ENCODE measurements around the gene STARD10.

The STARD10 gene

DNA sequence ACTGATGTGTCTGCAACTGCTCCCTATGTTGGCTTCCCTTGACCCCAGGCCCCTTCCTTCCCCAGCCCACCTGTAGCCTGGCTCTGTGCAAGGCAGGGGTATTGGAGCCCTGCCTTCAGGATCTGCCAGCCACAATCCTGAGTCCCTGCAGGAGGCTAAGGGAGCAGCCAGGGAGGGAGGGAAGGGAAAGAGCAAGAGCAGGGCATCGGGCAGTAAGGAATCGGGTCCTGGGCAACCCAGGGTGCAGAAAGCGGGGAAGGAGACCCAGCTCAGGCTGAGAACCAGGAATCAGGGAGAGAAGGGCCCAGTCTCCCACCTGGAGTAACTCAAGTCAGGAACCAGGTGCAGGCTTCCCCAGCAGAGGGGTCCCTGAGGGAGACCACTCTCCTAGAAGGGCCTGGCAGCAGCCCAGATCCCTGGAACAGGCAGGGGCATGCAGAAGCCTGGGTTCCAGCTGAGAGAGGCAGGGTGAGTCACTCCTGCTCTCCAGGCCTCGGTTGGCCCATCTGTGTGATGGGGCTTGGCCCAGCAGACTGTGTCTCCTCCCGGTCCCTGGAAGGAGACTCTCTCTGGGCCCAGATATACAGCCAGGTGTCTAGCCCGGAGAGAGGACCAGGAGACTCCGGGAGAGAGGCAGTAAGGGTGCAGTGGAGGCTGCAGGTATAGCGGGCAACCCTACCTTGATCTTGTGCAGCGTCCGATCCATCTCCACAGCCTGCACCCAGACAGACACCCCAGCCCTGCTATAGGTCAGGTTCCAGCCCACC lies 13.4 kb downstream of the STARD10 start:
- DNase-seq (ENCODE audit: low spot score) = no peak

DNA sequence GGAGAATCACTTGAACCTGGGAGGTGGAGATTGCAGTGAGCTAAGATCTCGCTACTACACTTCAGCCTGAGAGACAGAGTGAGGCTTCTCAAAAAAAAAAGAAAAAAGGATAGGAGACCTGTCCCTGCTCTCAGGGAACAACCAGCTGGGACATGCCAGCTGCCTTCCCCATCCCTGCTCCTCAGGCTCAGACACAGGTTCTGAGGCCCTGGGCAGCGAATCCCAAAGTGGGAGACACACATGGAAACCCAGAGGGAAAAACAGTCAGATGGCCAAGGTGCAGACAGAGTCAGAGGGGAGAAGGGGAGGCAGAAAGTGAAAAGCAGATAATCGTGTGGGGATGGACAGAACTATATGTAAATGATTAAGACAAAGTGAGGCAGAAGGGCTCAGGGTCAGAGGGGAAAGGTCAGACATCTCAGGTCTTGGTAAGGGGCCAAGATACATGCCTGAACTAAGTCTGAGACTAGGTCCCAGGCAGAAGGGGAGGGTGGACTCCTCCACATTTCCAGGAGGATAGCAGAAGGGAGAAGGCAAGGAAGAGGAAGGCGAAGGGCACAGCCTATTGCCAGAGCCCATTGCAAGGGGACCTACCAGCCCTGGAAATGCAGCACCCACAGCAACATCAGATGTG lies 14.2 kb downstream of the STARD10 start:
- DNase-seq (ENCODE audit: low spot score) = no peak

DNA sequence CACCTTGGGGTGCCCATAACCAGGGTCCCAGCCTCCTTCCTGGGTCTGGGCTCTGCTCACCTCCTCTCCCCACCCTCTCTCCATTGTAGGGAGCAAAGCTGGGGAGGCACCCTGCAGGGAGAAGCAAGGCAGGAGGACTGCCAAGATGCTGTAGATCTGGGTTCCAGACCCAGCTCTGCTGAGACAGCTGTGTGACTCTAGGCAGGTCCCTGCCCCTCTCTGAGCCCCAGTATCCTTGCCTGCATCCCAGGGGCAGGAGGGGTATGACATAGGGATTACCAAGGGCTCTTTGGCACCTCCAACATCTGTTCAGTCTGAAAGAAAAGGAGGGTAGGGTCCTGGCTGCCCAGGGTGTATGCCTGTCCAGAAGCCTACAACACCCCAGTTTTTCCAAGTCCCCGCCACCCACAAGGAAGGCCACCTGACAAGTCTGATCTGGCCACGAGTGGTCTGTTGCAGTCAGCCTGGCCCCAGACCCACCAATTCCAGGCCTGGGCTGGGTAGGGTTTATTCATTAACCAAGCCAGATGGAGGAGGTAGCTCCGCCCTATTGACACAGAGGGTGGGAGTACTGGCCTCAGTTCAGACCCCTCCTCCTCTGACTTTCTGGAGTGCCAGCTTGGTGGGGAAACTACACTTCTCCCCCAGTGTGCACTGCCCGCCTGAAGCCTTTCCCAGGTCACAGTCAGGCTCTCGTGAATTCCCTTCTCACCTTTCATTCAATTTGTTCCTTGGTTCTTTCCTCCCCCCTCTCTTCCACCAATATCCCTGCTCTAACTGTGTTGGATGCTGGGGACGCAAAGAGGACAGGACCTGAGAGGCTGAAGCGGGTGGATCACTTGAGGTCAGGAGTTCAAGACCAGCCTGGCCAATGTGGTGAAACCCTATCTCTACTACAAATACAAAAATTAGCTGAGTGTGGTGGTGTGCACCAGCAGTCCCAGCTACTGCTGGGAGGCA lies 15.0 kb downstream of the STARD10 start:
- no peak for DNase-seq (ENCODE audit: low spot score)

DNA sequence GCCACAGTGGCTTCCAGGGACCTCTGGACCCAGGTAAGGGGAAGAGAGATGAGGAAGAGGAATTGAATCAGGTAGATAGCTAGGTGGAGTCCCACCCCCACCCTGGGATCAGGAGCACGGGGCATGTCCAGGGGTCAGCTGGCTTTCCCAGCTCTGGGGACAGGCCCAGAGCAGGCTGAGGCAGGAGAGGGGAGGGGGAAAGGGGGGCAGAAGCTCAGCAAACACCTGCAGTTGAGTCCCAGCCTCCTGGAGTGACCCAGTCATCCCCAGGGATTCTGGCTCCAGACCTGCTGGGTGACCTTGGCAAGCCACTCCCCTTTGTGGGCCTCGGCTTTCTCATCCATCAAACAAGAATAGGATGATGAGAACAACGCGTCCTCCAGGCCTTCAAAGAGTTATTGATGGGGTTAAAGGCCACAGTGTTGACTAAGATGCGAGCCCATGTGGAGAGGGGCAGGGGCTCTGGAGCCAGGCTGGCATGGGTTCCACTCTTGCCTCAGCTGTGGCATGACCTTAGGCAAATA lies 16.0 kb downstream of the STARD10 start:
- no peak for DNase-seq (ENCODE audit: low spot score)

DNA sequence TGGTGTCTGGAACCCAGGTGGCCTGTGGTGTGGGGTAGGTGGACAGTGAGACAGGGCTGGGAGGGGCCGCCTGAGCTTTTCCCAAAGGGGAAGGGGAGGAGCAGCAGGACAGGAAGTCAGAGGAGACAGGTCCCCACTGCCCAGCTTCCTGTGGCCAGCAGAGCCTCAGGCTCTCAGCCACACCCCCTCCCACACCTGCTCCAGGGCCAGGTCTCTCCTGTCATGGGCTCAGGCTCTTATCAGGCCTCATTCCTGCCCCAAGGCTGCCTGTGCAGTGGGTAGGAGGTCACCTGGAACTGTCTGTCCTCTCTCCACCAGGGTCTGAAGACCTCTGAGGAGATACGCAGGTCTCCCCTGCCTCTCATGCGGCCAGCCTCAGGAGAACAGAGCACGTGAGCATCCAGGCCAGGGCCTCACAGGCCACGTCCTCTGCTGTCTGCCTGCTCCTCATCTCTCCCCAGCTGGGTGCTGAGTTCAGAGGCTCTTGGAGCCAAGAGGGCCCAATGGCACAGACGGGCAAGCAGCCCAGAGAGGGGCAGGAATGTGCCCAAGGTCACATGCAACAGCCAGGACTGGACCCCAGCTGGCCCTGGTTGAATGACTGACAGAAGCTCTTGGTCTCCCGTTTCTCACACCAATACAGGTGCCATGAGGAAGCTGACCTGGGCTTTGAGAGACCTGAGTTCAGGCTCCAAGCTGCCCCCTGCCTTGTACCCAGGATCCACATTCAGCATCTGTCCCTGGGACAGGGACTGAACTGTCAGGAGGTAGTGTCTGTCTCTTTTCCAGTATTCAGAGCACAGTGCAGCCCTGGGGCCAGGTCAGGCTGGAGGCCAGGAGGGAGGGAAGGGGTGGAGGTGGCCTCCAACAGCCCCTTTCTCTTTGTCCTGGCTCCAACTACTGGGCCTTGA lies 16.7 kb downstream of the STARD10 start:
- DNase-seq (ENCODE audit: low spot score) = no peak

DNA sequence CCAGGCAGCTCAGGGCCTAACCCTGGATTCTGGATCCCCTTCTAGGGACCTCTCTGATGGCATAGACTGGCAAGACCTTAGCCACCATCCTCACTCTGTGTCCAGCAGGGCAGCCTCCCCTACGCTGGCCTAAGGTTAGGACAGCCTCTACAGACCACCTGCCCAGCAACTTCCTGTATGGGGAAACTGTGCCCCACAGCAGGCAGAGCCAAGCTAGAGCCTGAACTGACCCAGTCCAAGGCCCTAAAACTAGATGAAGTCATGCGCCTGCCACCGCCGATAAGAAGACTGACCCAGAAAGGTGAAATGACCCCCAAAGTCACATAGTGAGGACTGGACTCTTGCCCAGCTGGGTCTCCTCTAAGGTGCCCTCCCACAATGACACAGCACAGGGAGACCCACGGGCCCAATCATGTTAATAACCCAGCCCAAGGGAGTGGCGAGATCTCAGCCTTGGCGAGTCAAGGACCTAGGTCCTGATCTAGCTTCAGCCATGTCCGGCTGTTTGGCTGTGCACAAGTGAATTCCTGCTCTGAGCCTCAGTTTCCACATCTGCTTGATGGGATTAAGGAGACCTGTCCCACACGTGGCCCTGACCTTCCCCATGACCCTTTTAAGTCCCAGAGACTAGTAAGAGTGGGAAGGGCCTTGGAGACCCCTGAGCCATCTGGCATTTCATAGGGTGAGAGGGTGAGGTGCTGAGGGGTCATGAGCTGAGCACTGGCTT lies 17.6 kb downstream of the STARD10 start:
- DNase-seq (ENCODE audit: low spot score) = no peak

DNA sequence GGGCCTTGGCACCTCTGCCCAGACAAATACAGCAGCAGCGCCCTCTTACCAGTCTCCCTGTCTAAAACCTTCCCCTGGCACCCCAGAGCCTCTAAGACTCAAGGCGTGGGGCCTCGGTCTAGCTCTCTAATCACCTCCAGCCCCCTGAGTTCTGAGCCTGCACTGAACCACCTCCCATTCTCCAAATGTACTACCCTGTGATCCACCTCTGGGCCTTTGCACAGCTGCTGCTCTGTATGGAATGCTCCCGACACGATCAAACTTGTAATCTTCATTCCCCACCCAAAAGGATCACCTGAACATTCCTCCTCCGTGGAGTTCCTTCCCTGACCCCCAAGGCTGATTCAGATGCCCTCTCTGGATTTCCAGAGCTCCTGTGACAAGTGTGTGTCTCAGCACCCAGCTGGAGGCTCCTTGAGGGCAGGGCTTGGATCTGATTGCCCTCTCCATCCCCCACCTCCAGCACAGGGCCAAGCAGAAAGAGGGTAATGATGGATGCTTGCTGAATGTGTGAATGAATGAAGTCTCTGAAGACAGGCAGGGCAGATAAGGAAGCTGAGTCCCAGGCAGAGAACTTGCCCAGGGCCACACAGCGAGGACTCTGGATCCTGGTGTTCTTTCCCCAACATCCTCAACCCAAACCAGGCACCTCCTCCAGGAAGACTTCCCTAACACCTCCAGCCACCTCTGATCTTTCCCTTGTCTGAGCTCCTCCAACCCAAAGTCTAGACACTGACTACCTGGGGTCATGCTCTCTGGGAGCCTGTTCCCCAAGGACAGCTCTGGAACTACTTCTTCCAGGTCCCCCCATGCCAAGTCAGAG lies 18.3 kb downstream of the STARD10 start:
- DNase-seq (ENCODE audit: low spot score) = no peak

DNA sequence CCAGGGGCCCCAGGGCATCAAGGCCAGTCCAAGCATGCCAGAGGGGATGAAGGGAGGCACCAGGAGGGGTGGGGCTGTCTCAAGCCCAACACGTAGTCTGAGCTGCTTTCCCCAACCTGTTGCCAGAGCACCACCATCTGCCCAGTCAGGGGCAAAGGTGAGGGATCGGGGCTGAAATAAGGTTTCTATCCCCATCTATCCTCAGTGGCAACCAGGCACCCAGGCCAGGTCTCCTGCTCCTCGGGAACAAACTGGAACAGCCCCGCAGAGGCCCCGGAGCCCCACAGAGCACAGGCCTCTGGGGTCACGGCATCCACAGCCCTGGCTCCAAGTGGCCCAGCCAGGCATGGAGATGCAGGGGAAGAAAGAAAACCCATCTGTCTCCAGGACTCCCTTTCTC lies 19.3 kb downstream of the STARD10 start:
- no peak for DNase-seq (ENCODE audit: low spot score)

DNA sequence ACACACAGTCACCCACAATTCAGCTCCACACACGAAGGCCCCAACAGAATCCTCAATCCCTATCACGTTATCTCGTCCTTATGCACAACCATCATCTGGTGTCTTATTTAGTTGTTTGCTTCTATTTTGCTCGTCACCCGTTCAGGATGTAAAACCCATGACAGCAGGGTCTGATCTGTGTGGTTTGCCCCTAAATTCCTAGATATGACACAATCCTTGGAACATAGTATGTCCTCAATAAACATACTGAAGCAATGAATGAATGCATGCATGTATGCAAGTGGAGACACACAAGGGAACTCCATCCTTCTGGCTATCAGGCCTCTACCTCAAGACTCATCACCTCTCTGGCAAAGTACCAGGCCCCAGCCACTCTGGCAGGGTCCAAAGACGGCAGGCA lies 20.2 kb downstream of the STARD10 start:
- no peak for DNase-seq (ENCODE audit: low spot score)

DNA sequence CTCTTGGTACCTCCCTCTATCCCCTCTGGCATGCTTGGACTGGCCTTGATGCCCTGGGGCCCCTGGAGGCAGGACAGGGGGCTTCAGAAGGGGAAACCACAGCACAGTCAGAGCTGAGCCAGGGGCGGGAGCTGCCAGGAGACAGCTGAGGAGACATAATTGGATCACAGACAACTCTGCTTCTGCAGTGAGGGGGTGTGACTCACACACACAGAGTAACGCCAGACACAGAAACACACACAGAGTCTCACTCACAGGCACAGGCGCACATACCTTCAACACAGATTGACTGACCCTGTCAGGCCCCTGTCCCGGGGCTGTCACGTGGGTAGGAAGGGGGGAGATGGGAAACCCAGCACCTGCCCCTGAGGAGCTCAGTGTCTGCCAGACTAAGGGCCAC lies 20.6 kb downstream of the STARD10 start:
- no peak for DNase-seq (ENCODE audit: low spot score)

DNA sequence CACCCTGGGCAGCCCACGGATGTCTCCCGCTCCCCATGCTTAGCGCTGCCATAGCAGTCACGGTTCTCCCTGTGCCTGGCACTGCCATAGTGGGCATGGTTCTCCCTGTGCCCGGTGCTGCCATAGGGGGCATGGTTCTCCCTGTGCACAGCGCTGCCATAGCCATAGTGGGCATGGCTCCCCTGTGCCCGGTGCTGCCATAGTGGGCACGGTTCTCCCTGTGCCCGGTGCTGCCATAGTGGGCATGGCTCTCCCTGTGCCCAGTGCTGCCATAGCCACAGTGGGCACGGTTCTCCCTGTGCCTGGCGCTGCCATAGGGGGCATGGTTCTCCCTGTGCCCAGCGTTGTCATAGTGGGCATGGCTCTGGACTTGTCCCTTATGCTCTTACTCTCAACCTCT lies 21.8 kb downstream of the STARD10 start:
- DNase-seq (ENCODE audit: low spot score) = no peak

DNA sequence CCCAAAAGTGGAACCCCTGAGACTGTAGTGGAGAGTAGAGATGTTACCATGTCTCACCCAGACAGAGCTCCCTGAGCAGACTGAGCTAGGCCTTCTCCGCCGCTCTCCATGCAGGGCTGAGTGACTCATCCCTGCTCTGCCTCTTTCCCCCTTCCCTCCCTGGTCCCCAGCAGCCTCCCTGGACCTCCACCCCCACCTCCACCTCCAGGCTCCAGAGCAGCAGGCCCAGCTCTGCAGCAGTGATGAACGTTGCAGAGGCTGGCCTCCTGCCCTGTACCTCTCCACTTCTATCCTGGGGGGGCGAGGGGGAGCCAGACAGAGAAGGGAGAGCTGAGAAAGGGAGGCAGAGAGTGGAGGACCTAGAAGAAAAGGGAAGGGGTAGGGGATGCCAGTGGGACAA lies 22.3 kb downstream of the STARD10 start:
- no peak for DNase-seq (ENCODE audit: low spot score)

DNA sequence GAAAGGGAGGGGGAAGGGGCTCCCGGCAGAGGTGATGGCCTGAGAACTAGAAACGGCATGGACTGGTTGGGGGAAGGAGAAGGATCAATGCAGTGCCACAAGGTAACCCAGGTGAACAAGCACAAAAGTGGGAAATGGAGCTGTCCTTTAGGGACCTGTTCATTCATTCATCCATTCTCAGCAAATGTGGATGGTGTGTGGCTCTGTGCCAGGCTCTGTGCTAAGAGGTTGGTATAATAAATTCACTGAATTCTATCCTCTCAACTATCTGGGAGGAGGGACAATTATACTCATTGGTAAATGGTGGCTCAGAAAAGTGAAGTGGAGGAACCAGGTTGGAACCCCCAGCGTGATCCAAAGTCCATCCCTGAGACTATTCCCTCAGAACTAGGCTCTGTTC lies 23.0 kb downstream of the STARD10 start:
- no peak for DNase-seq (ENCODE audit: low spot score)

DNA sequence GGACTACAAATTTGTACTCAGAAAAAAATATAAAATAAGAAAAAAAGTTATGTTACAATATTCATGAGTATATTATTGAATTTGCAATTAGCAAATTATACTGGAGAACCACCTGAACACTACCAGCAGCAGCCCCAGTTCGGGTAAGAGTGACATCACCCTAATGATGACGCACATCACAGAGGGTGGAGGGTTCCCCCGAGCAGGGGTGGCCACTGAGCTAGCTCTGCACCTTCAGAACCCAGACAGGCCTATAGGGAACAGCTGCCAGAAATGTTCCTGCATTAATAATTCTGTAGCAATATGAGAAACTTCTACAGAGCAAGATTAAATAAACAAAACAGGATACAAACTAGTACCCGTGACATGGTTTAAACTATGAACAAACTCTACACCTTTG lies 24.2 kb downstream of the STARD10 start:
- no peak for DNase-seq (ENCODE audit: low spot score)

DNA sequence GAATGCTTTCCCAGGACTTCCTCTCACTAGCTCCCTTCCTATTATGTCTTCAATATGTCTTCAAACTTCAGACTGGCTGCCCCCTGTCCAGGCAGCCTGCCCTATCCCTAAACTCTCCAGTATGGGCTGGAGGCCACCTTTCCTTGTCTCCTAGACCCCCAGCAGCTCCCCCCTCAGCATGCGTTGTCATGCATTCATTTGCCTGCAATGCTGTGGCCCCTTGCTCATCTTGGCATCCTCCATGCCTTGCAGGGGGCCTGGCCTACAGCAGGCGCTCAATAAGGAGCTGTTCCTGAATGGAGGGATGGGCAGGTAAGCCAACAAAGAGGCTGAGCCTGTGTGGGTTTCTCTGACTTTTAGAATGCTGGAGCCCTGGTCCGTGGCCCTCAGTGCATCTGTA lies 25.3 kb downstream of the STARD10 start:
- DNase-seq (ENCODE audit: low spot score) = no peak

DNA sequence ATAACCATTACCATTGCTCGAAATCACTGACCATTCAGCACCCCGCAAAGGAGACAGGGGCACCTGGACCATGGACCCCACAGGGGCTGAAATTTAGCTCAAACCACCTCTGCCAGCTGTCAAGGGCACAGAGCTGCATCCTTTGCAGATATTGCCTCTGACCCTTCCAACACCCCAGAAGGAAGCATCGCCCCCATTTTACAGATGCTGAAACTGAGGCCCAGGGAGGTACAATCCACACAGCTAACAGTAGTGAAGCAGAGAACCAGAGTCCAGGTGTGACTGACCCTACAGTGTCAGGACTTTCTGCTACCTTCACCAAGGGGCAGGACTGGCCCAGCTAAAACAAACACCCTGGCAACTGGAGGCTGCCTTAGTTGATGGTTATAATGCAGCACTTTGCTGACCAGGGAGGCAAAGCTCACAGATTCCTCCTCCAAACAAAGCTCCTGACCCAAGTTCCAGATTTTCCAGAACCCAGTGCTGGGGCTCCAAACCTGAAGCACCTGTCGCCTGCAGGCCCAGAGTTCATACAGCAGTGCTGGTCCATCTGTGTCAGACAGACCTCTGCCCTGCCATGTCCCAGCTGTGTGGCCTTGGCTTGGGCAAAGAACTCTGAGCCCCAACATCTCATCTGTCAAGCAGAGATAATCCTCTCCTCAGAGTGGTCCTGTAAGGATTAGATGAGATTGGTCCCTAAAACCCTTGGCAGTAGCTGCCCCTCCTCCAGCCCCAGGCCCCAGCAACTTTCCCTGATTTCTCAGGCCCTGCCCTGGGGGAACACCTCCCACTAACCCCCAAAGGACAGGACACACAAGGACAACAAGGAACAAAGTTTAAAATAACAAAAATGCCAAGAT lies 26.4 kb downstream of the STARD10 start:
- no peak for DNase-seq (ENCODE audit: low spot score)

DNA sequence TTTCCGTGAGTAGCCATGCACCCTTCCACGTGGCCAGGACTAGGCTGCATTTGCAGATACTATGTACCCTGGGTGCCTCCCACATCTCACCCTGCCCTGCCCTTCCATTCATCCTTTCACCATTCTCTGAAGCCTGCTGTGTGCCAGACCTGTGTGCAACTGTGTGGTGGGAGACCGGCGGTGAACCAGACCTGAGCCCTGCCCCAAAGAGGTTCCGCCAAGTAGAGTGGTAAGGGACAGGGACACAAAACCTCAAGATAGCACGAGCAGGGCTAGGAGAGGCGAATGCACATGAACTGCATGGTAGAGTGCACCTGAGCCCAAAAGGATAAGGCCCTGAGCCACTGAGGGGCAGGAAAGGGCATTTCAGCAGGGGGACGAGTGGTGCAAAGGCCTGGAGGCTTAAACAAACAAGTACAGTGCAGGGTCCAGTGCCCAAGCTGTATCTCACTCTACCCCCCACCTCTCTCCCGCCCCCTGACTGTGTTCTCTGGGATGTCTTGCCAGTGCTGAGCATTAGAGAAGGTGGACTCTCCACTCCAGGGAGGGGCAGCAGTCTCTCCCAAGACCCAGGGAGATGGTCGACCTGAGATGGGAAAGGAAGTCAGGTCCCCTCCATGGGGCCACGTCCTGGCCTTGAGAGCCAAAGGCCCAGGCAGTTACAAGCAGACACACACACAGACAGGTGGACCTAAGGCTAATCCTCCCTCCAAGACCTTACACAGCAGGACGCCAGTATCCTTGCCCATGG lies 27.5 kb downstream of the STARD10 start:
- no peak for DNase-seq (ENCODE audit: low spot score)

DNA sequence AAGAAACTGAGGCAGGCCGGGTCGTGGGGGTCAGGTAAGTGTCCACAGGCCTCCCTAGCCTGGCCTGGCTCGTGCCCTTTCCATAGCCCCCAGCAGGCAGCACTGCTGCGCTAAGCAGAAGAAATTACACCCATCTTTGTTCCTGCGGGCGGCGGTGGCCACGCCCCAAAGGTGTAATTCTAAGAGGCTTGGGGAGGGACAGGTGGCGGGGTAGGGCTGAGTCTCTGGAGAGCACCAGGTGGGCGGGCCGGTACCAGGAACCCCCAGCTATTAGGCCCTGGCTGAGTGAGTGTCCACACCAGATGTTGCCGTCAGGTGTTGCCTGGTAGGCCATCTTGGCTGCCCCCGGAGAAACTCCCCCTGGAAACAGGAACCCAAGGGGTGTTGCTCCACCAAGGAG lies 29.3 kb downstream of the STARD10 start:
- no peak for DNase-seq (ENCODE audit: low spot score)
